Glutamatergic neuron (in vitro differentiated cells): ENCODE data around the gene CCDC15. TPM values are rescaled to one million over a fixed set of nuclear protein-coding genes. Genes with fewer than 3 reads are reported as not detected.
A peak's percentile ranks its signal among the peaks of the same experiment; 100 is the strongest.

Experiments used
- DNase-seq: peaks from one replicate; pipeline ENCODE4 v3.0.0; 2022
- H3K27ac Mint-ChIP-seq: one replicate; pipeline ENCODE4 v1.8.0; 2020; ENCODE audit warnings: mild to moderate bottlenecking, mixed read lengths, inconsistent platforms; ENCODE audit not compliant: unreplicated experiment
- H3K27me3 Mint-ChIP-seq: one replicate; pipeline ENCODE4 v1.8.0; 2020; ENCODE audit warnings: mild to moderate bottlenecking, moderate library complexity, mixed read lengths, inconsistent platforms; ENCODE audit not compliant: unreplicated experiment
- H3K36me3 Mint-ChIP-seq: one replicate; pipeline ENCODE4 v1.8.0; 2020; ENCODE audit warnings: mild to moderate bottlenecking, mixed read lengths, inconsistent platforms; ENCODE audit not compliant: unreplicated experiment
- H3K4me1 Mint-ChIP-seq: one replicate; pipeline ENCODE4 v1.8.0; 2020; ENCODE audit warnings: mild to moderate bottlenecking, low read depth, mixed read lengths, inconsistent platforms; ENCODE audit not compliant: unreplicated experiment
- H3K4me3 Mint-ChIP-seq: one replicate; pipeline ENCODE4 v1.8.0; 2020; ENCODE audit warnings: mild to moderate bottlenecking, mixed read lengths, inconsistent platforms; ENCODE audit not compliant: unreplicated experiment
- H3K9me3 Mint-ChIP-seq: one replicate; pipeline ENCODE4 v1.8.0; 2020; ENCODE audit warnings: mild to moderate bottlenecking, moderate library complexity, mixed read lengths, inconsistent platforms; ENCODE audit not compliant: unreplicated experiment
- total RNA-seq: library from RNA; stranded (reverse); fragmentation: NEBNext Ultra II Directional; extraction: Animal tissue kit (Norgen Biotek cat#: 25700); gene quantifications from one replicate; pipeline ENCODE4 v1.2.1, GENCODE V29; 2021; ENCODE audit not compliant: unreplicated experiment
- TF ChIP-seq, protein P1 (sequence below): fragments of 200-600 bp; sonication (generic); IDR thresholded peaks from one replicate; pipeline ENCODE4 v1.5.0; 2021; ENCODE audit not compliant: partially characterized antibody, unreplicated experiment

CCDC15 gene
- total RNA-seq, 1 donor from 2014 or later, result 2.8 TPM

DNA sequence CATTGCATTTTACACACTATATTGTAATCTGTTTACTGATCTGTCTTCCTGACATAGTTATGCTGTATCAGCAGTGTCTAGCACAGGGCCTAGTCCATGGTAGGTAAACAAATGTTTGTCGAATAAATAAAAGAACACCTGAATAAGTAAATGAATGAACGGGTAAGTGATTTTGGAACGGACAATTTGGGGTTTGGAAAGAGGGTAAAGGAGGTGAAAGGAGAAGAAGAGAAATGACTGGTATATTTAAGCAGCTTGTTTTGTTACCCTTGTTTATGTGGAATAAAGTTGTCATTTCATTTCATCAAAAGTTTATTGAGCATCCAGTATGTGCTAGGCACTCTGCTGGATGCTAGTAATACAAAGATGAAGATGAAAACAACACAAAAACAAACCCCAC is 35.1 kb upstream of the CCDC15 start, which contains the start of gene HEPN1:
Gene HEPN1, plus strand, starts transcription at position 301 of the 400 bp plus-strand sequence.
- Mint-ChIP-seq H3K27ac (no peak within 1 kb of the TSS), H3K4me3 (peak within 1 kb of the TSS; percentile 34), H3K9me3 (peaks cover 5% of the 10 kb centered on the region), H3K4me1 (peaks cover 9% of the 10 kb centered on the region), H3K27me3 (peaks cover 17% of the 10 kb centered on the region), H3K36me3 (peaks cover 25% of the 10 kb centered on the region)
- no peak for DNase-seq
- TF ChIP-seq, protein P1, sequence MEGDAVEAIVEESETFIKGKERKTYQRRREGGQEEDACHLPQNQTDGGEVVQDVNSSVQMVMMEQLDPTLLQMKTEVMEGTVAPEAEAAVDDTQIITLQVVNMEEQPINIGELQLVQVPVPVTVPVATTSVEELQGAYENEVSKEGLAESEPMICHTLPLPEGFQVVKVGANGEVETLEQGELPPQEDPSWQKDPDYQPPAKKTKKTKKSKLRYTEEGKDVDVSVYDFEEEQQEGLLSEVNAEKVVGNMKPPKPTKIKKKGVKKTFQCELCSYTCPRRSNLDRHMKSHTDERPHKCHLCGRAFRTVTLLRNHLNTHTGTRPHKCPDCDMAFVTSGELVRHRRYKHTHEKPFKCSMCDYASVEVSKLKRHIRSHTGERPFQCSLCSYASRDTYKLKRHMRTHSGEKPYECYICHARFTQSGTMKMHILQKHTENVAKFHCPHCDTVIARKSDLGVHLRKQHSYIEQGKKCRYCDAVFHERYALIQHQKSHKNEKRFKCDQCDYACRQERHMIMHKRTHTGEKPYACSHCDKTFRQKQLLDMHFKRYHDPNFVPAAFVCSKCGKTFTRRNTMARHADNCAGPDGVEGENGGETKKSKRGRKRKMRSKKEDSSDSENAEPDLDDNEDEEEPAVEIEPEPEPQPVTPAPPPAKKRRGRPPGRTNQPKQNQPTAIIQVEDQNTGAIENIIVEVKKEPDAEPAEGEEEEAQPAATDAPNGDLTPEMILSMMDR, result no peak

- Mint-ChIP-seq H3K27me3 (peaks cover 17% of the 10 kb centered on the region), H3K9me3 (peaks cover 5% of the 10 kb centered on the region), H3K4me1 (peaks cover 9% of the 10 kb centered on the region), H3K36me3 (peaks cover 25% of the 10 kb centered on the region), H3K27ac (no peak overlapping the region), H3K4me3 (no peak overlapping the region)
- TF ChIP-seq, protein P1, result no peak
- DNase-seq, result no peak
These were observed 34.1 kb upstream of the CCDC15 start for GRCh38 chr11:124919898-124920297.

- no peak overlapping the region for H3K27ac Mint-ChIP-seq
- H3K4me3 Mint-ChIP-seq, result peak overlapping the region; percentile 84
- TF ChIP-seq, protein P1, result no peak
- DNase-seq, result no peak
- H3K27me3 Mint-ChIP-seq, result peaks cover 17% of the 10 kb centered on the region
- H3K4me1 Mint-ChIP-seq, result peaks cover 9% of the 10 kb centered on the region
- peaks cover 7% of the 10 kb centered on the region for H3K9me3 Mint-ChIP-seq
- H3K36me3 Mint-ChIP-seq, result peaks cover 21% of the 10 kb centered on the region
These were observed 33.6 kb upstream of the CCDC15 start for GRCh38 chr11:124920356-124920755.

- Mint-ChIP-seq H3K27me3 (peaks cover 17% of the 10 kb centered on the region), H3K4me3 (peak overlapping the region; percentile 84), H3K4me1 (peaks cover 9% of the 10 kb centered on the region), H3K27ac (no peak overlapping the region), H3K36me3 (peaks cover 16% of the 10 kb centered on the region), H3K9me3 (peaks cover 7% of the 10 kb centered on the region)
- TF ChIP-seq, protein P1, result no peak
- peak; percentile 87 for DNase-seq
These were observed 33.0 kb upstream of the CCDC15 start for GRCh38 chr11:124920870-124921609.

DNA sequence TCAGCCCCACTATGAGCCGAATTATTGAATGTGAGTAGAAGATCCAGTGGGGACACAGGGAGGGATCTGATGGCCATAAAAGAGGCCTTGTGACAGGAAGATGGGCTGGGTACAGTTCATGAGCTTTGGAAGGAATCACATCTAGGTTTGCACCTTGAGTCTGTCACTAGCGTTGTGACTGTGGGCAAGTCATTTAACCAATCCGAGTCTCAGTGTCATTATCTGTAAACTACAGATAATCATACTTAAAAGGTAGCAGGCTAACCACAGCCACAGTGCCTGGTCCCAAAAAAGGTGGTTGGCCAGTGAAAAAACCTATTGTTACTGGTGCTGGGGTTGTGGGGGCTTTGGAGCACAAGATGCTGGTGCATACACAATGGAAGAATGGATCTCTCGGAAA is 31.2 kb upstream of the CCDC15 start:
- TF ChIP-seq, protein P1, result no peak
- no peak for DNase-seq
- H3K36me3 Mint-ChIP-seq, result peaks cover 11% of the 10 kb centered on the region
- no peak overlapping the region for H3K4me3 Mint-ChIP-seq
- peaks cover 3% of the 10 kb centered on the region for H3K4me1 Mint-ChIP-seq
- peaks cover 17% of the 10 kb centered on the region for H3K27me3 Mint-ChIP-seq
- no peak overlapping the region for H3K27ac Mint-ChIP-seq
- peaks cover 7% of the 10 kb centered on the region for H3K9me3 Mint-ChIP-seq
